Measurements from ENCODE around the gene FANCC.
"Not testable (repeated sequence)": the region's sequence is repeated elsewhere in the genome, so short reads cannot be mapped to it uniquely, and the experiment has no call there.

FANCC gene

GRCh38 chr9:95286151-95286550, 31.4 kb downstream of the FANCC start:
- no peak overlapping the region for H3K4me3 ChIP-seq (ENCODE audit: low read depth, low read length)
- no peak for DNase-seq (ENCODE audit: low read depth)

GRCh38 chr9:95285307-95285706, 32.2 kb downstream of the FANCC start:
- no peak for DNase-seq (ENCODE audit: low read depth)
- no peak overlapping the region for H3K4me3 ChIP-seq (ENCODE audit: low read depth, low read length)

DNA sequence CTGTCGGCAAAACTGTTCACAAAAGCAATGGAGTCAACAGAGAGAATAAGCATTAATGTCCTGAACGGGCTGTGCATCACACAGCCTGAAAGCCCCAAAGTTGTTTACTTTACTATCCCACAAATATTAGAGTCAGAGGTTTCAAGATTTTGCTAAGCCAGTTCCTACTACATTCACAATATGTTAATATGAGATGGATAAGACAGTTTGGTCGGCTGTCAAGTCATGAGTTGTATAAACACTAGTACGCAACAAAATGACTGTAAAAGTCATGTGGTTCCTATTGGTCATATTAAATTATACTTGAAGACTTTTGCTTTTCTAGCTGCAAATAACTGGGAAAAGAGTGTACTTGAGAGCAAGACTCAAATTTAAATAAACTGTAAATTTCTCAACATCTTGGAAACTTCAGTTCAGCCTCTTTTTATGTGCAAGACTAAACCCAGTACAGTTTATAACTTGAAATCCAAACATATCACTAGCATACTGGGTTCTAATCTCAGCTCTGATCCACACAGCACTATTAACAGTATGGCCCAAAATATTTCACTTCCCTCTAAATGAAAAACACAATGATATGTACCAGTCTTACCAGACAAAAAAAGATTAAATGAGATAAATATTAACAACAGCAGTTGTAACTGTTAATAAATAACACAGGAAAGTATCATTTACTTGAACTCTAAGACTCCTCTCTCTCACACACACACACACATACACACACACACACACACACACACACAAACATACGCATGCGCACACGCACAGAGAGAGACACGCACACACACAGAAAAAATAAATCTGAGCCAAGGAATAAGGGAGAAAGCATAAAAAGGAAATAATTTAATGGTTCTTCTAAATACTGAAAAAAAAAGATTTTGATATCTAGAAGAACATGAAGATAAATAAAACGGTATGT, 33.1 kb downstream of the FANCC start:
- no peak overlapping the region for H3K4me3 ChIP-seq (ENCODE audit: low read depth, low read length)
- DNase-seq (ENCODE audit: low read depth), result no peak

DNA sequence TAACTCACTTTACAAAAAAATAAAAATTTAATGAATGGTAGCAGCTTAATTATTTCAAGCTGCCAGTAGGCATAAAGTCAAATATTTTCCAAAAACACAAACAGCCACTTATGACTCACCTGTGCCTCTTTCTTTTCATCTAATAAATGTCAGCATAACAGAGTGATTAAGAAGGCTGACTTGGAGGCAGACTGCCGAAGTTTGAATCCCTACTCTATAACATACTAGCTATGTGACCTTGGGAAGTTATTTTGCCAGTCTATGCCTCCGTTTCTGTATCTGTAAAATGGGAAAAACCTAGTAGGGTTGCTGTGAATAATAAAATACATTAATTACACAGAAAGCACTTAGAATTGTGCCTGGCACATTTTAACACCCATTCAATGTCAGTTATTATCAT, 33.8 kb downstream of the FANCC start:
- no peak overlapping the region for H3K4me3 ChIP-seq (ENCODE audit: low read depth, low read length)
- DNase-seq (ENCODE audit: low read depth), result no peak

GRCh38 chr9:95282332-95282731, 35.2 kb downstream of the FANCC start:
- DNase-seq (ENCODE audit: low read depth), result no peak
- no peak overlapping the region for H3K4me3 ChIP-seq (ENCODE audit: low read depth, low read length)

GRCh38 chr9:95280745-95281144, 36.8 kb downstream of the FANCC start:
- DNase-seq (ENCODE audit: low read depth), result no peak
- no peak overlapping the region for H3K4me3 ChIP-seq (ENCODE audit: low read depth, low read length)

- DNase-seq (ENCODE audit: low read depth), result no peak
Measured at GRCh38 chr9:95277509-95277908, 40.0 kb downstream of the FANCC start.

DNA sequence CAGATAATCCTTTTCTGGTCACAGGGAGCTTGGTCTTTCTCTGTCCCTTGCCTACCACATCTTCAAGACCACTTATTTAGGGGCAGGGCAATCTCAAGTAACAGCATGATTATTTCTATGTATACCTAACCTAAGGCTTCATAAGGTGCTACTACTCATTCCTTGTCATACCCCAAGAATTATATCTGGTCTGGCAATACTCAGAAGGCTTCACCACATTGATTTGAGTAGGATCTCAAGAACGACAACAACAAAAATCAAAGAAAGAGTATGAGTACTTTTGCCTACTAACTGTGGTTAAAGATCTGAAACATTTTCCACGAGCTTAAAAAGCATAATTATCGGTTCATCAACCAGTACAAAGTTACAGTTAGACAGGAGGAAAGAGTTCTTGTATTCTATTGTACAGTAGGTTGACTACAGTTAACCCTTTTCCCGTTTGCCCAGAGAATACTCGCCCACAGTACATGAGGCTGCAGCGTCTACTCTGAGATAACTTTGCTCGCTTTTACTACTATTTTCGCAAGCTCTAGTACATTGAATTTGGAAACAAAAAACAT, 41.0 kb downstream of the FANCC start:
- H3K4me3 ChIP-seq (ENCODE audit: low read depth, low read length), result no peak overlapping the region
- no peak for DNase-seq (ENCODE audit: low read depth)

More at GRCh38 chr9:95277509-95277908, 40.0 kb downstream of the FANCC start:
- no peak overlapping the region for H3K4me3 ChIP-seq (ENCODE audit: low read depth, low read length)

GRCh38 chr9:95274160-95274559, 43.3 kb downstream of the FANCC start:
- not testable (repeated sequence) for DNase-seq (ENCODE audit: low read depth); H3K4me3 ChIP-seq (ENCODE audit: low read depth, low read length)

DNA sequence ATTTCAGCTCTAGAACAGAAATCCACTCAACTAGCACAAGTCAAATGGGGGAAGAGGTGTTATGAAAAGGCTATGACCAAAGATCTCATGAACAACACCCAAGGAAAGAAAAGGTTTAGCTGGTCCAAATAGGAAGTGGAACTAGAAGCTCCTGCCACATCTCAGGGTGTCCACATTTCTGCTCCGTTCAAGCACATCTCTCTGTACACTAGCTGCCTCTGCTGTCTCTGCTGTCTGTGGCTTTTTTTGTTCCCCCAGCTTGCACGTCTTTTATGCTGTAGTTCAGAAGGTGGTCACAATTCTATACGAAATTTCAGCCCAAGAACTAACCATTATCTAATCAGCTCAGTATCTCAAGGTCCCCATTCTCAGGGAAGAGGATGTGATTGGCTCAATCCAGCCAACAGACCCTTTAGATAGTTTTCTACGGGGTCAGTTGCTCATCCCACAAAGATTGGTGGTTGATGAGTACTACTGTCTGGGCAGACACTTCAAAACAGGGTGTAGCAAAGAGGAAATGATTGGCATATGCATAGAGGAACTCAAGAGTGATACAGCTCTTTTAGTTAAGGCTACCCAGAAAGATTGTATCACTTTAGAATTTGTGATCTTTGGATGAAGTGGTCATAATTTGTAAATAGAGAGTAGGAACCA, 44.0 kb downstream of the FANCC start:
- H3K4me3 ChIP-seq (ENCODE audit: low read depth, low read length), result no peak overlapping the region
- DNase-seq (ENCODE audit: low read depth), result no peak

DNA sequence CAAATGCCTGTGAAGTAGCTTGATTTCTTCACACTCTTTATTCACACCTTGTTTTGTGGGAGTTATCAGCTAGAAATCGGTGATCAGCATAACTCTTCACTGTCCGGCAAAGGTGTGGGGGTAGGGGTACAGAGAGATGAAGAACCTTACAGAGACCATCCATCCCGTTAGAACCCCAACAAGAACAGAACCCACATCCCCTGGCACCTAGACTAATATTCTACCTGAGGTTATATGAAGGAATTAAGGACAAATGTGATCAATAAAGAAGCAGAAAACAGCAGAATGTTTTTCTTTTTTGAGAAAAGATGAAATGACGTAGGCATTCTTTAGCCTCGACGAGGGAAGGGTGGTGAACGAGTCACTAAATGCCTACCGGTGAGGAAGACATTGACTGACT, 44.7 kb downstream of the FANCC start:
- DNase-seq (ENCODE audit: low read depth), result no peak
- H3K4me3 ChIP-seq (ENCODE audit: low read depth, low read length), result no peak overlapping the region

- no peak overlapping the region for H3K4me3 ChIP-seq (ENCODE audit: low read depth, low read length)
- DNase-seq (ENCODE audit: low read depth), result no peak
Measured at GRCh38 chr9:95270790-95271189, 46.7 kb downstream of the FANCC start.

DNA sequence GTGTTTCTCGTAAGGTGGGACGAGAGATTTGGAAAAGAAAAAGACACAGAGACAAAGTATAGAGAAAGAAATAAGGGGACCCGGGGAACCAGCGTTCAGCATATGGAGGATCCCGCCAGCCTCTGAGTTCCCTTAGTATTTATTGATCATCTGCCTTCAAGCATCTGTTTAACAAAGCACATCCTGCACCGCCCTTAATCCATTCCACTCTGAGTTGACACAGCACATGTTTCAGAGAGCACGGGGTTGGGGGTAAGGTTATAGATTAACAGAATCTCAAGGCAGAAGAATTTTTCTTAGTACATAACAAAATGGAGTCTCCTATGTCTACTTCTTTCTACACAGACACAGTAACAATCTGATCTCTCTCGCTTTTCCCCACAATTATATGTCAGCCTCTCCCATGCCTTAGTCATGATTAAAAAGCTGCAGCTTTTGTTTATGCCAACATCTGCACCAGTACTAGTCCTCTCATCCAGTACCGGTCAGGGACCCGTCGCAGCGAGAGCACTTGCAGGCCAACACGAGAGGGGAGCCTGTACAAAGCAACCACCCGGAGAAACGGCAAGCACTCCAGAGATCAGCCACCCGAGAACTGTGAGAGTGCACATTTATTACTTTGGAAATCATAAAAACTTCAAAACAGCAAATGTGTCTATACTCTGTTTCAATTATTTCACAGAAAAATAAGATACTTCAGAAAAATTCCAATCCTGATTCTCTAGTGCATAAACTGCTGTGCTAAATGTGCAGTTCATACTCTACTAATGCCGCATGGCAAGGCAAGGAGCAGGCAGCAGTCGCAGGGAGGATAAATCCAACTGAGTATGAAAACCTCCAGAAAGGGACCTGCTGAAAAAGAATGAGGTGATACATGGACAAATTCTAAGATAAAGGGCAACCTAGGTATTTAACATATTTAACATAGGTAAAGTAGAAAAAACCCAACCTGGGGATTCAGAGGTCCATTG, 47.4 kb downstream of the FANCC start:
- not testable (repeated sequence) for DNase-seq (ENCODE audit: low read depth); H3K4me3 ChIP-seq (ENCODE audit: low read depth, low read length)

GRCh38 chr9:95268681-95269080, 48.8 kb downstream of the FANCC start:
- DNase-seq (ENCODE audit: low read depth), result peak; percentile 9
- H3K4me3 ChIP-seq (ENCODE audit: low read depth, low read length), result no peak overlapping the region

DNA sequence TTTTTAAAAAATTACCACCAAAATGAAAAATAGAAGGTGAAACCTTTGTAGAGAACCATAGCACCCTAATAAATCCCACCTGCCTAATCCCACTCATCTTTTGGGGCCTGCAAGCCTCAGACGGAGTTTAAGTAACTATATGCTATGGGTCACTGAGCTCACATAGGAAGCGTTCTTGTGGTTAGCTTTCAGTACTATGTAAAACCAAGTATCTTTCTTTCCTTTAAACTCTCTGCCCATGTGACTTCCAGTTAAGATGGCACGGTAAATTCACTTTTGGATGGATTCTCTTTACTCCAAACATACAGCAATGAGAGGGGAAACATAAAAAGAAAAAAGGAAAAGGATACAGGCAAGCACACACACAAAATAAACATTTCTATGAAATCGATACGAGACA, 50.9 kb downstream of the FANCC start:
- H3K4me3 ChIP-seq (ENCODE audit: low read depth, low read length), result no peak overlapping the region
- DNase-seq (ENCODE audit: low read depth), result no peak

DNA sequence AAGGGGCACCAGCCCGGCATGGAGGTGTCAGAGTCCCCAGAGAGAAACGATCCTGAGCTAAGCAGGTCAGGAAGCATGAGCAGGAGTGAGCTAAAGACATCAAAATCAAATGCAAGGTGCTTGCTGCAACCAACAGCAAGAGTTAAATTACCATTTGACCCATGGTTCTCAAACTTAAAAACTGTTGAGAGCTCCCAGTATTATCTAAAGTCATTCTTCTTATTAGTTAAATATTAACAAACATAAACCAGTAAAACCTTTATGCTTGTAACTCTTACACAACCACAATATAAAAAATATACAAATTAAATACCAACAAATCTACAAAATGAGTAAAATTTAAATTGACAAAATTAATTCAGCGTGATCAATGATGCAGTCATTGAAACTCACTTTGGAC, 51.5 kb downstream of the FANCC start:
- no peak for DNase-seq (ENCODE audit: low read depth)
- no peak overlapping the region for H3K4me3 ChIP-seq (ENCODE audit: low read depth, low read length)

DNA sequence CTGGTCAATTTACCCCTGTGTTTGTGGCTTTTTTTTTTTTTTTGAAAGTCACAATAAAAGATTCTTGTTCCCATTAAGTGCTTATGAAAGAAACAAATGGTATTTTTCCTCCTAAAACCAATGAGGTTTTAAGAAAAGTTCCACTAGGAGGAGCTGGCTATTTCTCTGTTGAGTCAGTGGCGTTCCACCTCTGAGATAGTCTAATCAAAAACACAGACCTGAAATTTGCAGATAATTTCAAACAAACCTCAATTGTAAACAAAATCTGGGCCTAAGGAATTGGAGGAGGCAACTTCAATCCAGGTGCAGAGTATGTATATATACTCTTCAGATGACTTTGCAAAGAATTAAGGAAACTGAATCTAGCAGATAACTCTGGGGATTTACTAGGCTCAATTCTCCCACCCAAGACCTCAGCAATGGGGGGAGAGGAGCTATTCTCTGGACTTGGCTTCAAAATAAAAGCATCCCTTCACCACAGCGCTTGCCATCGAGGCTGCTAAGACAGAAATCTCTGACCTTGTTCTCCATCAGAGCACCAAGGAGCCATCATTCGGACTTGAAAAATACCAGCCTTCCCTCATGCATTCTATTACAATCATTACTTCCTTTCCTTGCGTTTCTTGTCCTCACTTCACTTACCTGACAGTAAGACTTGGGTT, 52.4 kb downstream of the FANCC start:
- no peak for DNase-seq (ENCODE audit: low read depth)

DNA sequence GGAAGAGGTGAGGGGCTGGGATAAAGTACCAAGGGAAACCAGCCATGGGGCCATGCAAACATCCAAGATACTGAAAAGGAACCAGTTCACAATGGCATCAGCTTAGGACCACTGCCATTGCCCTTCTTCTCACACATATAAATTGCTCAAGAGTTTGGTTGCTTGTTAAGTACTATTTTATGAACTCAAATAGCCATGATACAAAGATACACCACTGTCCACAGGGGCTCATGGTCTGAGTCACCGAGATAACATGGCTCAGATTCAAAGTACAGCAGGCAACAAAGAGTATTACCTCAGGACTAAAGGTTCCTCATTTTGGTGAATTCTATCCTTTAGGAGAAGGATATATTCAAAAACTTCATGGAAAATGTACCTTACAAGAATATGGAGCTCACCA, 55.6 kb downstream of the FANCC start:
- H3K4me3 ChIP-seq (ENCODE audit: low read depth, low read length), result no peak overlapping the region

More for the DNA sequence above, 52.4 kb downstream of the FANCC start:
- H3K4me3 ChIP-seq (ENCODE audit: low read depth, low read length), result no peak overlapping the region

More for the DNA sequence above, 55.6 kb downstream of the FANCC start:
- peak; percentile 15 for DNase-seq (ENCODE audit: low read depth)
